Psoas muscle (tissue), 8 donors: Measurements from ENCODE around the gene PSD4. TPM values are rescaled to one million over a fixed set of nuclear protein-coding genes. Genes with fewer than 3 reads are reported as not detected.
"Not testable (repeated sequence)": the region's sequence is repeated elsewhere in the genome, so short reads cannot be mapped to it uniquely, and the experiment has no call there.

Experiments
- ATAC-seq, 4 donors: fragments of 200-7000 bp; cut with Tn5 transposase; one replicate each; pipeline ENCODE4 v1.9.1; 2020; ENCODE audit warnings: moderate library complexity in 3 of 4, mild to moderate bottlenecking in 2 of 4
- DNase-seq, 2 donors: peaks; one replicate each; pipeline ENCODE4 v3.0.0-alpha.2; 2020
- H3K27ac ChIP-seq: fragments of 200-600 bp; one replicate; pipeline ENCODE4 v1.8.0; 2022
- H3K27me3 ChIP-seq, 3 donors: fragments of 200-600 bp in 1 of 3; one replicate each; pipeline versions ENCODE4 v1.6.1 to v1.8.0; 2013 to 2022; ENCODE audit warnings: low read length in 2 of 3, mild to moderate bottlenecking in 2 of 3, moderate library complexity in 1 of 3; ENCODE audit not compliant: insufficient read depth in 3 of 3
- H3K36me3 ChIP-seq, 2 donors: fragments of 200-600 bp in 1 of 2; one replicate each; pipeline versions ENCODE4 v1.6.1 to v1.8.0; 2013 to 2022; ENCODE audit warnings: low read depth in 1 of 2, mild to moderate bottlenecking in 1 of 2, moderate library complexity in 1 of 2; ENCODE audit not compliant: insufficient read depth in 1 of 2
- H3K4me1 ChIP-seq: fragments of 200-600 bp; one replicate; pipeline ENCODE4 v1.8.0; 2022
- H3K4me3 ChIP-seq: fragments of 200-600 bp; one replicate; pipeline ENCODE4 v1.8.0; 2022; ENCODE audit warnings: mild to moderate bottlenecking
- H3K9me3 ChIP-seq: fragments of 200-600 bp; one replicate; pipeline ENCODE4 v1.8.0; 2022
- CTCF ChIP-seq: fragments of 200-600 bp; IDR thresholded peaks from one replicate; pipeline ENCODE4 v1.8.0; 2022; ENCODE audit warnings: antibody characterized with exemption
- WGBS, 3 donors: extraction: QIAGEN DNeasy Blood & Tissue Kit; methylation state at CpG; one replicate each; pipeline versions ENCODE4 v1.1.6 to v1.1.7; 2013; 5-methylcytosine and 5-hydroxymethylcytosine counted together
- intact Hi-C, 2 donors: fragments of 100-400 bp; cut with DNase I; formaldehyde crosslinking; loops; one replicate each; pipeline versions ENCODE4 v1.11.0 to v1.14.2; 2022
- polyA plus RNA-seq, 3 donors: library from polyadenylated mRNA; stranded (reverse); fragments of 200-250 nt; gene quantifications; one replicate each; pipeline ENCODE4 v1.2.3, GENCODE V29; 2013
- total RNA-seq, 4 donors: library from RNA; stranded (reverse); fragmentation: NEBNext Ultra II Directional in 2 of 4; extraction: Animal tissue kit (Norgen Biotek cat#: 25700) in 2 of 4; gene quantifications; one replicate each; pipeline versions ENCODE4 v1.2.1 to v1.2.4, GENCODE V29; 2021 to 2023
- donor health status: healthy with polysubstance abuse.
- donor health status: DM: no; HTN: no; CAD: no; lungs with moderate emphysema.
- donor health status: Bipolar disorder and iron deficiency.
- donor health status: healthy.
- donor health status: DM: yes; HTN: yes; CAD: no.
- donor health status: DM: no; HTN: no; CAD: no.
- donor health status: DM: no; HTN: no; CAD: no.
- donor health status: DM: yes; HTN: yes; CAD: no.

Gene PSD4
- total and polyA plus RNA-seq, 7 donors = 0.35 to 1.7 (median 0.87) TPM

DNA sequence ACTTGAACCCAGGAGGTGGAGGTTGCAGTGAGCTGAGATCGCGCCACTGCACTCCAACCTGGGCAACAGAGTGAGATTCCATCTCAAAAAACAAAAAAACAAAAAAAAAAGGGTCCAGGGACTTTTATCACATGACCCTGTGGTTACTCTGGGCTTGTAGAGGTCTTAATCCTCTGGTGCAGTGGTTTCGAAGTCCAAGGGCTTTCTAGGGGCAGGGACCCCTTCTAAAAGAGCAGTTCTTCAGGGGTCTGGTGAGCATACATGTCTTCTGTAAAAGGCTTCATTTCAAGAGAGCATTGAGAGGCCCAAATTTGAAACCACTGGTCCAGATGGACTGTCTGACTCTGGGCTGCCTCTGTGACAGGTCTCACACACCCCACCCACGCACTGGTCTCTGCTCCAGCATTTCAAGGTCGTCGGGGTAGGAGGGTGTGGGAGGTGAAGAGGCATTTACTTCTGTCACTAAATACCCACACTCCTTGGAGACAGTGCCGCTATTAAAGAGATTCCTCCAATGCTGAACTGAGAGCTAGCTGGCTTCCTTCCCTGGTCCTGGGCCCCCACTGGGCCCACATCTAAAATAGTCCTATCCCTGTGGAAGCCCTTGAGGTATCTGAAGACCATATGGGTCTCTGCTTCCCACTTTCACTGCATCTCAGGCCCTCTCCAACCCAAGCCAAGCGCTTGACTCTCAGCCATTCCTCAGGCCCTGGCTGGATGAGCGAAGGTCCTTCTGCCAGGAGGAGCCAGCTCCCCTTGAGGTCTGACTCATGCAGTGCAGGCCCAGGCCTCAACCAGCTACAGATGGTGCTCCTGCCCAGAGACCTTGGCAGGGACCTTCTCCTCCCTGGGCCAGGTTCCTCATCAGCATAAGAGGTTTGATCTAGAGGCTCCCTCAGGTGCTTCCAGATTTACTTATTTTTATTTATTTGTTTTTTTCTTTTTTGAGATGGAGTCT is 60.1 kb downstream of the PSD4 start:
- no peak for TF ChIP-seq CTCF
- DNase-seq (peak in 1 of 2 donors; percentile 54), ATAC-seq (peak in 3 of 4 donors; percentile 48 to 63 (median 53))
- intact Hi-C loops = no loop called here
- H3K4me1 ChIP-seq = no peaks in the 10 kb centered on the region
- no peak overlapping the region for H3K27ac ChIP-seq
- H3K4me3 ChIP-seq = no peak overlapping the region
- no peaks in the 10 kb centered on the region for H3K9me3 ChIP-seq
- no peaks in the 10 kb centered on the region for H3K36me3 ChIP-seq
- no peaks in the 10 kb centered on the region for H3K27me3 ChIP-seq
- WGBS, 3 donors = 79 to 88% (median 81%) methylated on average over 9 of the region's 9 CpGs

DNA sequence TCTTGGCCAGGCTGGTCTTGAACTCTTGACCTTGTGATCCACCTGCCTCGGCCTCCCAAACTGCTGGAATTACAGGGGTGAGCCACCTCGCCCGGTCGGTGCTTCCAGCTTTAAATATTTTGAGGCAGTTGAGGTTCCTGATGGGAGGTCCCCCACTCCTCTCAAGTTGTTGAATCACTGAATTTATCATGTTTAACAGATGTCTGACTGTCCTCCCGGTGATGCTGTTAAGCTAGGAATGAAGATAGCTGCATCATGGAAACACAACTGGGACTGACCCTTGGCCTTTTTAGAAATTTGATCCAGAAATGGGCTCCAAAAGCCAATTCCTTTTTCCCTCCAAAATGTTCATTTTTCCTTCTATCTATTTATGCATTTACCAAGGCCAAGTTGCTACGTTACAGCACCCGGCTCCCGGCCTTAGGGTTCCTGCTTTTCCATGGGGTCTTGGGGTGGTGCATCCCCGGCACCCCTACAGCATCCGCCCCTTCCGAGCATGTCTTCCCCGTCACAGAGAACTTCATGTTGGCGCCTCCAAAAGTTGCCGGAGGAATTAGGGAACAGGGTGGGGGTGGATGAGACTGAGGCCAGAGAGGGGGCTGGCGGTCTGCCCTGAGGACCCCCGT is 61.1 kb downstream of the PSD4 start:
- H3K27ac ChIP-seq = no peak overlapping the region
- intact Hi-C loops = no loop called here
- no peaks in the 10 kb centered on the region for H3K9me3 ChIP-seq
- no peak for ATAC-seq
- no peaks in the 10 kb centered on the region for H3K27me3 ChIP-seq
- TF ChIP-seq CTCF = no peak
- 73 to 91% (median 89%) methylated on average over 16 of the region's 16 CpGs for WGBS, 3 donors
- H3K4me1 ChIP-seq = peaks cover 4% of the 10 kb centered on the region
- no peak overlapping the region for H3K4me3 ChIP-seq
- H3K36me3 ChIP-seq = no peaks in the 10 kb centered on the region
- no peak for DNase-seq

DNA sequence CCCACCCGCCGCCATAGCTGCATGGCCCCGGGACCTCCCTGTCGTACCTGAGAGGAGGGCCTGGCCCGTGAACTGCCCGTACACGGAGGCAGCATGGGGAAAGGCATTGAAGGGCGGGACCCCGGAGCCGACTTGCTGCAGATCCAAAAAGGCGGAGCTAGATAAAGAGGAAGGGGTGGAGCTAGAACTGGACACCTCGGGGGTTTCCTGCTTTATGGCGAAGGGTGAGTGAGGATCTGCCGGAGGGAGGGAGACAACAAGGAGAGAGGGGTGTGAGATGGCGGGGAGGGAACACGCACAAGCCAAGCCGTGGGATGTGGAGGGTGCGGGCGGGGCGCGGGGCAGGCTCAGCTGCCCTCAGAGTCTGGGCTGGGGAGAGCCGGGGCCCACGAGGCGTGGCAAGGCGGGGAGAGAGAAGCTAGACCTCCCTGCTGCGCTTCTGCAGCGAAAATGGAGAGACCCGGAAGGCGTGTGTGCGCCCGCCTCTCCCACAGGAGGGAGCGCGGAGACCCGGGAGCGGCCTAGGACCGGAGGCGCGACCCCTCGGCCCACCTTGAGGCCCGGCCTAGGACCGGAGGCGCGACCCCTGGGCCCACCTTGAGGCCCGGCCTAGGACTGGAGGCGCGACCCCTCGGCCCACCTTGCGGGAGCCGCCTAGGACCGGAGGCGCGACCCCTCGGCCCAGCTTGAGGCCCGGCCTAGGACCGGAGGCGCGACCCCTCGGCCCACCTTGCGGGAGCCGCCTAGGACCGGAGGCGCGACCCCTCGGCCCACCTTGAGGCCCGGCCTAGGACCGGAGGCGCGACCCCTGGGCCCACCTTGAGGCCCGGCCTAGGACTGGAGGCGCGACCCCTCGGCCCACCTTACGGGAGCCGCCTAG is 61.8 kb downstream of the PSD4 start:
- H3K27me3 ChIP-seq, H3K27ac ChIP-seq, H3K36me3 ChIP-seq, H3K9me3 ChIP-seq, H3K4me3 ChIP-seq: not testable (repeated sequence)
- WGBS, 3 donors = 55 to 98% (median 94%) methylated on average over 34 to 71 of the region's 74 CpGs
- DNase-seq = peak in 1 of 2 donors; percentile 65
- peak in 2 of 4 donors; percentile 58 to 68 for ATAC-seq
- peaks cover 12% of the 10 kb centered on the region for H3K4me1 ChIP-seq
- intact Hi-C loops = loop anchor here in 1 of 2 donors (2.0 kb wide), 1 partner anchor 21 kb away; no protein-coding TSS in a partner anchor

- ATAC-seq = no peak
- no peaks in the 10 kb centered on the region for H3K27me3 ChIP-seq
- TF ChIP-seq CTCF = no peak
- H3K4me1 ChIP-seq = peaks cover 20% of the 10 kb centered on the region
- H3K27ac ChIP-seq = no peak overlapping the region
- 59 to 89% (median 89%) methylated on average over 32 to 38 of the region's 38 CpGs for WGBS, 3 donors
- intact Hi-C loops = loop anchor here in 1 of 2 donors (2.0 kb wide), 1 partner anchor 22 kb away; no protein-coding TSS in a partner anchor
- no peaks in the 10 kb centered on the region for H3K9me3 ChIP-seq
- H3K36me3 ChIP-seq = no peaks in the 10 kb centered on the region
- DNase-seq = no peak
- no peak overlapping the region for H3K4me3 ChIP-seq
Observed at GRCh38 chr2:113236367-113237159, 62.8 kb downstream of the PSD4 start.
